ENCODE results near the gene ZNF195.

DNA sequence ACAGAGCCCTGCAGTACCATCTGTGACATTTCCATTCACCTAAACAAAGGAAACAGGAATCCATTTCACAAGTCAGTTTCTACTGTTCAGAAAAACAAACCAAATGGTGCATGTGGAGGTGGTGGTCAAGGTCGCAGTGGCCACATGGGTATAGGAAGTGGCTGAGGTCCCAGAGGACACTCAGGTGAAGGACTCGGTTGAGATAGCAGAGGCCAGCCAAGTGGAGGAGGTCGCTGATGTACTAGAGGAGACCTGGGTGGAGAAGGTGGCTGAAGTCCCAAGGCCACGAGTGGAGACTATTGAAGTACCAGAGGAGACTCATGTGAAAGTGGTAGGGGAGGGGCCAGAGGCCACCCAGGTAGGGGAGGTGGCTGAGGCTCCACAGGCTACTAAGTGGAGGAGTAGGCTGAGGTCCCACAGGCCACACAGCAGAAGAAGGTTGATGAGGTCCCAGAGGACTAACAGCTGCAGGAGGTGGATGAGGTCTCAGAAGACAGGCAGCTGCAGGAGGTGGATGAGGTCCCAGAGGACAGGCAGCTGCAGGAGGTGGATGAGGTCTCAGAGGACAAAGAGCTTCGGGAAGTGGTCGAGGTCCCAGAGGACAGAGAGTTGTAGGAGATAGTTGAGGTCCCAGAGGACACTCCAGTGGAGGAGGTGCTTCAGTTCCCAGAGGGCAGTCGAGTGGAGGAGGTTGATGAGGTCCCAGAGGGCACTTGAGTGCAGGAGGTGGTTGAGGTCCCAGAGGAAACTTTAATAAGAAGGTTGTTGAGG, 40.2 kb downstream of the ZNF195 start:
- no peak for TF ChIP-seq SIRT6 (IDR thresholded peaks at IDR 0.05; ENCODE audit: low read length)
- TF ChIP-seq TAF1 (IDR thresholded peaks at IDR 0.05; ENCODE audit: low read depth, low read length): no peak
- TF ChIP-seq, protein P1, sequence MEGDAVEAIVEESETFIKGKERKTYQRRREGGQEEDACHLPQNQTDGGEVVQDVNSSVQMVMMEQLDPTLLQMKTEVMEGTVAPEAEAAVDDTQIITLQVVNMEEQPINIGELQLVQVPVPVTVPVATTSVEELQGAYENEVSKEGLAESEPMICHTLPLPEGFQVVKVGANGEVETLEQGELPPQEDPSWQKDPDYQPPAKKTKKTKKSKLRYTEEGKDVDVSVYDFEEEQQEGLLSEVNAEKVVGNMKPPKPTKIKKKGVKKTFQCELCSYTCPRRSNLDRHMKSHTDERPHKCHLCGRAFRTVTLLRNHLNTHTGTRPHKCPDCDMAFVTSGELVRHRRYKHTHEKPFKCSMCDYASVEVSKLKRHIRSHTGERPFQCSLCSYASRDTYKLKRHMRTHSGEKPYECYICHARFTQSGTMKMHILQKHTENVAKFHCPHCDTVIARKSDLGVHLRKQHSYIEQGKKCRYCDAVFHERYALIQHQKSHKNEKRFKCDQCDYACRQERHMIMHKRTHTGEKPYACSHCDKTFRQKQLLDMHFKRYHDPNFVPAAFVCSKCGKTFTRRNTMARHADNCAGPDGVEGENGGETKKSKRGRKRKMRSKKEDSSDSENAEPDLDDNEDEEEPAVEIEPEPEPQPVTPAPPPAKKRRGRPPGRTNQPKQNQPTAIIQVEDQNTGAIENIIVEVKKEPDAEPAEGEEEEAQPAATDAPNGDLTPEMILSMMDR (IDR thresholded peaks at IDR 0.05; ENCODE audit: control extremely low read depth in 1 of 3, insufficient read depth in 1 of 3, low read depth in 1 of 3, low read length in 3 of 3): no peak
- TF ChIP-seq, protein P2, sequence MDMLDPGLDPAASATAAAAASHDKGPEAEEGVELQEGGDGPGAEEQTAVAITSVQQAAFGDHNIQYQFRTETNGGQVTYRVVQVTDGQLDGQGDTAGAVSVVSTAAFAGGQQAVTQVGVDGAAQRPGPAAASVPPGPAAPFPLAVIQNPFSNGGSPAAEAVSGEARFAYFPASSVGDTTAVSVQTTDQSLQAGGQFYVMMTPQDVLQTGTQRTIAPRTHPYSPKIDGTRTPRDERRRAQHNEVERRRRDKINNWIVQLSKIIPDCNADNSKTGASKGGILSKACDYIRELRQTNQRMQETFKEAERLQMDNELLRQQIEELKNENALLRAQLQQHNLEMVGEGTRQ (IDR thresholded peaks at IDR 0.05; ENCODE audit: low read length): no peak
- no peak for TF ChIP-seq RAD21 (IDR thresholded peaks at IDR 0.05 in 1 of 2, conservative IDR thresholded peaks at IDR 0.05 in 1 of 2; ENCODE audit: low read depth in 2 of 2, low read length in 2 of 2)
- TF ChIP-seq SRF (IDR thresholded peaks at IDR 0.05; ENCODE audit: low read depth, low read length): no peak
- TF ChIP-seq KDM5A (IDR thresholded peaks at IDR 0.05; ENCODE audit: low read length): no peak
- TF ChIP-seq SP2 (IDR thresholded peaks at IDR 0.05; ENCODE audit: low read length): no peak

All from H1 (cell line).